Prostate gland (tissue), 2 donors: ENCODE results near the gene DDAH1.

Experiments used
- CTCF ChIP-seq, 4 experiments: fragments of 200-600 bp in 2 of 4; fragments of 450-650 bp in 2 of 4; sonication (generic) in 2 of 4; IDR thresholded peaks; 1 replicate in 3 of 4; 2 replicates in 1 of 4; pipeline ENCODE4 v1.5.1; 2016 to 2019; ENCODE audit warnings: antibody characterized with exemption in 4 of 4, mild to moderate bottlenecking in 2 of 4, moderate library complexity in 2 of 4
- POLR2A ChIP-seq: fragments of 450-650 bp; IDR thresholded peaks from one replicate; pipeline ENCODE4 v1.6.1; 2016; ENCODE audit warnings: antibody characterized with exemption, mild to moderate bottlenecking
- POLR2AphosphoS5 ChIP-seq: sonication (generic); formaldehyde crosslinking; IDR thresholded peaks from one replicate; pipeline ENCODE4 v1.6.1; 2017; ENCODE audit warnings: antibody characterized with exemption

DNA sequence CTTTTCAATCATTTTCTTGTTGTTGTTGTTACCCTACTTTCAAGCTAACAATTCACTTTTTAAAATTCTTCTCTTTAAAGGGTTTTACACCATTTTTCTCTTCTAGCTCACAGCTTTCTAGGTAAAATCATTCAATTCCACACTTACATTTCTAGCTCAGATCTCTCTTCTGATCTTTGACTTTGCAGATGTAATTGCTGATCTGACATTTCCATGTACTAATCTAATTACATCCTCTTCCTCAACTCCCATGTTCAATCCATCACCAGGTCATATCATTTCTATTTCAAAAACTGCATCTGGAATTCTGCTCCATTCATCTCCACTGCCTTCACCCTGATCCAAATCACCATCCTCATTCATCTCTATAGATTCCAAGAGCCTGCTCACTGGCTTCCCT, 191.6 kb downstream of the DDAH1 start:
- TF ChIP-seq CTCF (IDR thresholded peaks at IDR 0.05) (no peak), POLR2A (no peak), POLR2AphosphoS5 (no peak)
